ENCODE measurements around the gene MPHOSPH9.

- TF ChIP-seq CTCF (IDR thresholded peaks at IDR 0.05) (no peak), POLR2A (IDR thresholded peaks at IDR 0.05) (no peak)
Measured at GRCh38 chr12:123167329-123167728, 65.6 kb downstream of the MPHOSPH9 start.
